HG03108 (cell line): ENCODE results near the gene ZNF780B.

Experiments used
- ATAC-seq: cut with Tn5 transposase; IDR thresholded peaks from one replicate; pipeline ENCODE4 v1.9.1; 2021; ENCODE audit warnings: moderate library complexity; ENCODE audit not compliant: unreplicated experiment

ZNF780B gene

GRCh38 chr19:39983695-39984300 lies 72.2 kb downstream of the ZNF780B start:
- ATAC-seq: no peak

GRCh38 chr19:39982883-39983282 lies 73.1 kb downstream of the ZNF780B start:
- ATAC-seq: no peak
